IMR-90 (cell line): ENCODE data around the gene DSCAM. TPM values are rescaled to one million over a fixed set of nuclear protein-coding genes. Genes with fewer than 3 reads are reported as not detected.

Source experiments
- ATAC-seq: fragments of 200-7000 bp; cut with Tn5 transposase; 2 replicates; pipeline ENCODE4 v1.9.1; 2020; ENCODE audit warnings: low read depth, mild to moderate bottlenecking, moderate library complexity
- BruUV-seq: library from RNA; stranded (reverse); fragments of 400-500 nt; replicated peaks from 2 replicates; lab custom pipeline; 2021; lab: Mats Ljungman, UMichigan
- CTCF ChIA-PET: fragments of 300-600 bp; formaldehyde crosslinking; extraction: SDS; loops from one replicate; lab custom pipeline; 2021; ENCODE audit warnings: antibody characterized with exemption; lab: Yijun Ruan, JAX
- POLR2A ChIA-PET: fragments of 300-600 bp; sonication (Branson Sonifier 250); formaldehyde crosslinking; loops from one replicate; lab custom pipeline; 2022; ENCODE audit warnings: antibody characterized with exemption; ENCODE audit not compliant: unreplicated experiment; lab: Charles Lee
- DNase-seq: peaks from one replicate; pipeline ENCODE4 v3.0.0; 2013
- H2AFZ ChIP-seq: replicated peaks from 2 replicates; pipeline ENCODE3; 2013; ENCODE audit warnings: low read length, mild to moderate bottlenecking; ENCODE audit not compliant: poor library complexity
- H2AK5ac ChIP-seq: 2 replicates; pipeline ENCODE4 v1.6.1; 2013; ENCODE audit warnings: low read depth, low read length, inconsistent platforms
- H2AK9ac ChIP-seq: replicated peaks from 2 replicates; pipeline ENCODE3; 2013; ENCODE audit warnings: mild to moderate bottlenecking, low read depth, low read length, moderate library complexity; ENCODE audit not compliant: poor library complexity
- H2BK120ac ChIP-seq: 2 replicates; pipeline ENCODE4 v1.6.1; 2013; ENCODE audit warnings: low read depth, low read length, inconsistent platforms
- H2BK15ac ChIP-seq: 3 replicates; pipeline ENCODE4 v1.6.1; 2013; ENCODE audit warnings: low read depth, low read length, inconsistent platforms
- H2BK20ac ChIP-seq: 2 replicates; pipeline ENCODE4 v1.6.1; 2013; ENCODE audit warnings: low read depth, mild to moderate bottlenecking, inconsistent platforms, low read length, moderate library complexity
- H2BK5ac ChIP-seq: 2 replicates; pipeline ENCODE4 v1.6.1; 2013; ENCODE audit warnings: mild to moderate bottlenecking, low read depth, low read length, inconsistent platforms; ENCODE audit not compliant: poor library complexity, severe bottlenecking
- H3K14ac ChIP-seq: replicated peaks from 2 replicates; pipeline ENCODE4 v1.6.1; 2013; ENCODE audit warnings: low read depth, low read length, inconsistent platforms
- H3K18ac ChIP-seq: 2 replicates; pipeline ENCODE4 v1.6.1; 2013; ENCODE audit warnings: low read depth, low read length, control low read depth
- H3K23ac ChIP-seq: 2 replicates; pipeline ENCODE4 v1.6.1; 2013; ENCODE audit warnings: low read depth, low read length, inconsistent platforms
- H3K27ac ChIP-seq: 2 replicates; pipeline ENCODE4 v1.5.1; 2013; ENCODE audit warnings: mild to moderate bottlenecking, control low read depth, low read length; ENCODE audit not compliant: insufficient read depth
- H3K27me3 ChIP-seq: 2 replicates; pipeline ENCODE4 v1.6.1; 2013; ENCODE audit warnings: low read length; ENCODE audit not compliant: control insufficient read depth, insufficient read depth
- H3K36me3 ChIP-seq: 2 replicates; pipeline ENCODE4 v1.6.1; 2013; ENCODE audit warnings: low read length, mixed read lengths; ENCODE audit not compliant: control insufficient read depth, insufficient read depth
- H3K4ac ChIP-seq: 2 replicates; pipeline ENCODE4 v1.6.1; 2013; ENCODE audit warnings: low read depth, low read length, inconsistent platforms
- H3K4me1 ChIP-seq: 2 replicates; pipeline ENCODE4 v1.6.1; 2013; ENCODE audit warnings: low read length, mixed read lengths; ENCODE audit not compliant: control insufficient read depth, insufficient read depth
- H3K4me2 ChIP-seq: 2 replicates; pipeline ENCODE4 v1.6.1; 2013; ENCODE audit warnings: low read depth, mild to moderate bottlenecking, control low read depth, low read length, moderate library complexity
- H3K4me3 ChIP-seq: 2 replicates; pipeline ENCODE4 v1.5.1; 2013; ENCODE audit warnings: low read depth, mild to moderate bottlenecking, control low read depth, low read length, moderate library complexity; ENCODE audit not compliant: insufficient read depth
- H3K56ac ChIP-seq: 2 replicates; pipeline ENCODE4 v1.6.1; 2013; ENCODE audit warnings: low read length, inconsistent platforms; ENCODE audit not compliant: insufficient read depth; ENCODE audit errors: extremely low read depth
- H3K79me1 ChIP-seq, 2 experiments: 2 replicates each; pipeline ENCODE4 v1.6.1; 2013; ENCODE audit warnings: low read length in 2 of 2, inconsistent platforms in 1 of 2, low read depth in 1 of 2
- H3K9ac ChIP-seq: 2 replicates; pipeline ENCODE4 v1.6.1; 2013; ENCODE audit warnings: low read depth, low read length, control low read depth
- H3K9me1 ChIP-seq: 2 replicates; pipeline ENCODE4 v1.6.1; 2013; ENCODE audit warnings: low read length, inconsistent platforms; ENCODE audit not compliant: insufficient read depth
- H3K9me3 ChIP-seq: 2 replicates; pipeline ENCODE4 v1.6.1; 2013; ENCODE audit warnings: low read length; ENCODE audit not compliant: control insufficient read depth, insufficient read depth
- H4K20me1 ChIP-seq: 2 replicates; pipeline ENCODE4 v1.6.1; 2013; ENCODE audit warnings: low read length, inconsistent platforms; ENCODE audit not compliant: insufficient read depth
- H4K5ac ChIP-seq: 2 replicates; pipeline ENCODE4 v1.6.1; 2013; ENCODE audit warnings: mild to moderate bottlenecking, low read depth, low read length, control low read depth
- H4K8ac ChIP-seq, 2 experiments: 2 replicates each; pipeline ENCODE4 v1.6.1; 2013; ENCODE audit warnings: low read depth in 2 of 2, low read length in 2 of 2, control low read depth in 1 of 2, inconsistent platforms in 1 of 2
- H4K91ac ChIP-seq: 2 replicates; pipeline ENCODE4 v1.6.1; 2013; ENCODE audit warnings: low read depth, low read length, inconsistent platforms; ENCODE audit not compliant: insufficient read depth
- BHLHE40 ChIP-seq: fragments of 150-350 bp; IDR thresholded peaks from 2 replicates; pipeline ENCODE4 v1.6.1; 2016; ENCODE audit warnings: mild to moderate bottlenecking, low read depth, low read length
- CEBPB ChIP-seq: IDR thresholded peaks from 2 replicates; pipeline ENCODE4 v1.6.1; 2012; ENCODE audit warnings: low read depth, low read length, improper control_type of control experiment
- CHD1 ChIP-seq: IDR thresholded peaks from 2 replicates; pipeline ENCODE4 v1.6.1; 2012; ENCODE audit warnings: low read depth, low read length, improper control_type of control experiment
- RAD21 ChIP-seq: IDR thresholded peaks from 2 replicates; pipeline ENCODE4 v1.6.1; 2012; ENCODE audit warnings: low read length, improper control_type of control experiment
- RFX5 ChIP-seq: IDR thresholded peaks from 2 replicates; pipeline ENCODE4 v1.8.0; 2012; ENCODE audit warnings: low read depth, mild to moderate bottlenecking, low read length, moderate library complexity
- WGBS, 2 experiments: methylation state at CpG; one replicate each; pipeline versions ENCODE4 v1.1.5 to v1.1.7; 2013; ENCODE audit warnings: missing lambda C conversion rate in 2 of 2; ENCODE audit not compliant: insufficient read length in 1 of 2; ENCODE audit errors: extremely low coverage in 2 of 2; 5-methylcytosine and 5-hydroxymethylcytosine counted together
- dilution Hi-C: fragments of 300-500 bp; cut with HindIII; formaldehyde crosslinking; loops from one replicate; pipeline ENCODE4 v1.14.3; 2018; ENCODE audit warnings: low sequenced_read_pairs; ENCODE audit not compliant: unreplicated experiment
- in situ Hi-C: fragments of 300-500 bp; cut with MboI; formaldehyde crosslinking; loops from 3 replicates; pipeline ENCODE4 v1.14.3; 2019; ENCODE audit warnings: low sequenced_read_pairs, inconsistent platforms, mixed read lengths
- intact Hi-C: fragments of 100-400 bp; cut with micrococcal nuclease; formaldehyde crosslinking; loops from 2 replicates; pipeline ENCODE4 v1.10.0; 2022
- polyA plus RNA-seq, 3 experiments: library from polyadenylated mRNA; depleted of rRNA; stranded (reverse); fragments of >200 nt; gene quantifications; 2 replicates each; pipeline ENCODE4 v1.2.3, GENCODE V29; 2012; ENCODE audit warnings: low replicate concordance in 1 of 3
- total RNA-seq: library from RNA; depleted of rRNA; stranded (reverse); fragments of >200 nt; gene quantifications from 2 replicates; pipeline ENCODE4 v1.2.3, GENCODE V29; 2012

DSCAM gene
- total and polyA plus RNA-seq, 2 of the 4 experiments (the other 2 are of a cell fraction): under 0.01 to 0.02 TPM

DNA sequence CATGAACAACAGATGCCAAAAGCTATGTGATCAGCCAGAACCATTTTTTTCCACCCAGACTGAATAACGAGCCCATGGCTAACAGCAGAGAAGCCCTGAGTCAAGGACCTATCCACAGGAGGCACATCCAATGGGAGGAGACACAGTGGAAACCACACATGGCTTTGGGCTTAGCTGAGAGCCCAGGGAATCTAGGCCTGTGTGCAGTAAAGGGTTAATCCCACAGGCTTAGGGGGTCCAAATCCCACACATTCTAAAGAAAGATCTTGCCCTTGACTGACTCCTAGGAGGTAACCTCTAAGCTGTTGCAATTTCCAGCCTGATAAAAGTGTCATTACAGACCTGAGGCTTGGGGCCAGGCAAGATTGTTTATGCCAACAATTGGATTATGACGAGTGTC is 194.5 kb downstream of the DSCAM start:
- Histone ChIP-seq H3K4me1 (no peaks in the 10 kb centered on the region), H2AFZ (no peak overlapping the region), H4K8ac (no peak overlapping the region), H3K4me3 (no peak overlapping the region), H3K14ac (no peak overlapping the region), H2BK120ac (no peak overlapping the region), H3K4ac (no peak overlapping the region), H3K56ac (no peak overlapping the region), H4K91ac (no peak overlapping the region), H3K27ac (no peak overlapping the region), H4K20me1 (no peaks in the 10 kb centered on the region), H2AK9ac (no peak overlapping the region), H2BK20ac (no peak overlapping the region), H4K5ac (no peak overlapping the region), H3K9me1 (no peaks in the 10 kb centered on the region), H3K27me3 (no peaks in the 10 kb centered on the region), H3K9me3 (peaks cover 27% of the 10 kb centered on the region), H2AK5ac (no peak overlapping the region), H3K36me3 (no peaks in the 10 kb centered on the region), H2BK15ac (no peak overlapping the region), H2BK5ac (no peak overlapping the region), H3K4me2 (no peak overlapping the region), H3K23ac (no peak overlapping the region), H3K79me1 (no peaks in the 10 kb centered on the region), H3K18ac (no peak overlapping the region), H3K9ac (no peak overlapping the region)
- intact Hi-C loops (no loop called here), dilution Hi-C loops (no loop called here), in situ Hi-C loops (loop anchor here (25.0 kb wide), 1 partner anchor 110 kb away; no protein-coding TSS in a partner anchor)
- ChIA-PET CTCF (no interaction called here), POLR2A (no interaction called here)
- ATAC-seq (no peak), DNase-seq (no peak)
- no CpG with 5 or more reads among the region's 2 CpGs for WGBS, 2 experiments
- TF ChIP-seq RAD21: no peak
- TF ChIP-seq BHLHE40: no peak
- no peak for TF ChIP-seq RFX5
- TF ChIP-seq CHD1: no peak
- TF ChIP-seq CEBPB: no peak
- no TSS peak for BruUV-seq
